T47D (cell line): ENCODE data around the gene KLF13.

Experiments used
- DNase-seq, 2 experiments: peaks; one replicate each; pipeline versions ENCODE4 v3.0.0 to v3.0.0-alpha.2; 2011 to 2012; ENCODE audit warnings: low read depth in 1 of 2, low spot score in 1 of 2
- JUND ChIP-seq: IDR thresholded peaks from 2 replicates; pipeline ENCODE4 v1.6.1; 2012; ENCODE audit warnings: low read depth
- in situ Hi-C: cut with HindIII; loops from 2 replicates; pipeline ENCODE4 v1.10.0; 2016; ENCODE audit warnings: low sequenced_read_pairs, low pct_unique_long_range_greater_than_20kb

KLF13 gene

DNA sequence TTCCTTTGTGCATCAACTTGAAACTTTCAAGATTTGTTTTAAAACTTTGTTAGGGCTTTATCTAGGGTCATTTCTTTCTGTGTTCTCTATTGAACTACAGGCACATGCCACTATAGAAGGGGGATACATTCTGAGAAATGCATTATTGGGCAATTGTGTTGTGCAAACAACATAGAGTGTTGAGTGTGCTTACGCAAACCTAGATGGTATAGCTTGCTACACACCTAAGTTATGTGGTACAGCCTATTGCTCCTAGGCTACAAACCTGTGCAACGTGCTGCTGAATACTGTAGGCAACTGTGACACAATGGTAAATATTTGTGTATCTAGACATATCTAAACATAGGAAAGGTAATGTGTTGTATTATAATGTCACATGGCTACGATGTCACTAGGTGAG is 33.0 kb upstream of the KLF13 start:
- DNase-seq = peak in 1 of 2 experiments; percentile 65
- TF ChIP-seq JUND = no peak
- in situ Hi-C loops = no loop called here

DNA sequence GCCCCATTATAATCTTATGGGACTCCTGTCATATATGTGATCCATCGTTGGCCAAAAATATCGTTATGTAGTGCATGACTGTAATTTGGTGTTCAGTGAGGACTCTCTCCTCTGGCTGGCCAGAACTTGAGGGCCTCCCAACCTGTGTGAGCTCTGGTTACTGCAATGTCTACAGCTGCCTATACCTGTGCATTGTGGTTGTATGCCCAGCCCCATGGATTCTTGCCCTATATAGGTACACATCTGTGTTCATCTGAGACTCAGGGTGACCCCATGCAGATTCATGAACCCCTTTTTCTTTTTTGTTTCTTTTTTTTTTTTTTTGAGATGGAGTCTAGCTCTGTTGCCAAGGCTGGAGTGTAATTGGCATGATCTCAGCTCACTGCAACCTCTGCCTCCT is 32.6 kb upstream of the KLF13 start:
- in situ Hi-C loops = no loop called here
- DNase-seq = no peak
- TF ChIP-seq JUND = no peak

GRCh38 chr15:31295658-31296057 is 31.0 kb upstream of the KLF13 start:
- TF ChIP-seq JUND = no peak
- DNase-seq = no peak
- in situ Hi-C loops = no loop called here

DNA sequence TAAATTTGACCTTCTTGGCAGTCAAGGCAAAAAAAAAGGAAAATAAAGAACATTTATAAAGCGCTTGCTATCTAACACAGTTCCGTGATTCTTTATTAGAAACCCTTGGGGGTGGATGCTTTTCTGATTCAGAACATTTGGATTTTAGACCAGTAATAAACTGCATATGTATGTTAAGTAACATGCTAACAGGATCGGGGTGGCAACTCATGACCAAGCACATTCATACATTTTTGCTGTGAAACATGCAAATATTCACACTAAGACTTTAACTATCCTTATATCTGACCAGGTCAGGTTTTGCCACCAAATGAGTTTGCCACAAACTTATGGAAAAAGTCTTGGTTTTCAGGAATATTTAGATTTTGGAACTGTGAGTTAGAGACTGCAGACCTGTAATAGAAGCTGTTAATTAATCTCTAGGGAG is 30.4 kb upstream of the KLF13 start:
- no peak for TF ChIP-seq JUND
- in situ Hi-C loops = no loop called here
- DNase-seq = no peak

- TF ChIP-seq JUND = no peak
- DNase-seq = peak in 1 of 2 experiments; percentile 77
- in situ Hi-C loops = no loop called here
Measured at GRCh38 chr15:31296646-31297574, 29.7 kb upstream of the KLF13 start.

DNA sequence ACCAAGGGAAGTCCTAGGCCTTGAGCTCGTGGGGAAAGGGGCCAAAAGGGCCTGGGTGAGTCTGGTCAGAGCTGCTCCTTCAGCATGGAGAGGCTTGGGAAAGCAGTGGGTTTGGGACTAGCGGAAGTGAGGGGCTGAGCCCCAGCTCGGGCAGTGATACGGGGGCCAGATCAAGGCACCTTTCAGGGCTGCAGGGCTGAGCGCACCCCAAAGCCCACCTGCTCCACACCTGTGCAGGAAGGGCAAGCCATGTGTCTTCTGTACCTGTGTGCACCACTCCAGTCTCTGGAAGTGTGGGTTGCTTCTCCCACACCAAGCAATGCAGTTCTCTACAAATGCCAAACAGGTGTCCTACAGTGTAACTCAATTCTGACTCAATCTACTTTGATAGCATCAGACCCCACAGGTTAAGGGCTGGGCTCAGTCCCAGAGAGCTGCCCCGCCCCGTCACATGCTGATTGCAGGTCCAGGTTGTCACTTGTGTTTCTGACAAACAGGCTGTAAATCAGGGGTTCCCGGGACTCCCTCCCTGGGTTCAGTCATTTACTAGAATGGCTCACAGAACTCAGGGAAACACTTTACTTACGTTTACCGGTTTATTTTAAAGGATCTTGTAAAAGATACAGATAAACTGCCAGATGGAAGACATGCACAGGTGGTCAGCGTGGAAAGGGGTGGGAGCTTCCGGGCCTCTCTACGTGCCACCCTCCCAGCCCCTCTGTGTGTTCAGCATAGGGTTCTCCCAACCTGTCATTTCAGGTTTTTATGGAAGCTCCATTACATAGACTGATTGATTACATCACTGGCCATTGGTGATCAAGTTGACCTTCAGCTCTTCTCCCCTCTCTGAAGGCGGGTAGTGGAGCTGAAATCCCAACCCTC is 28.8 kb upstream of the KLF13 start:
- in situ Hi-C loops = no loop called here
- DNase-seq = no peak
- TF ChIP-seq JUND = no peak

DNA sequence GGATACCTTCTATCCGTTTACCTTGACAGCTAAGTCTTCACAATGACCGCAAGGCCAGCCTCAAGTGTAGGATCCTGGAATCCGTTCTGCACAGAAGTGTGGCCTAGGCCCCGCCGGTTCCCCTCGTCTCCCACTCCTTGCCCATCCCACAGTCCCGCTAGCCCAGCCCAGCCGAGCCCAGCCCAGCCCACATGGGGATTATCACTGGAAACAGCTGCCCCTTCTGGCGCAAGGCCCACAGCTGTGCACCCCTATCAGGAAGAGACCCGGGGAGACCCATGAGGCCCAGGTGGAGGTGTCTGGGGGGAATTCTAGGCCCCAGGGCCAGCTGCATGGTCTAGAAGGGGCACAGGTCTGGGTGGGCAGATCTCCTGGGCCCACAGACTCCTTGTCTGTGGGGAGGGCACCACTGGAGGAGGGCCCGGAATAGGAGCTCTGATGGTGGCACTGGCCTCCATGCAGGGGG is 27.9 kb upstream of the KLF13 start:
- in situ Hi-C loops = no loop called here
- no peak for DNase-seq
- no peak for TF ChIP-seq JUND

DNA sequence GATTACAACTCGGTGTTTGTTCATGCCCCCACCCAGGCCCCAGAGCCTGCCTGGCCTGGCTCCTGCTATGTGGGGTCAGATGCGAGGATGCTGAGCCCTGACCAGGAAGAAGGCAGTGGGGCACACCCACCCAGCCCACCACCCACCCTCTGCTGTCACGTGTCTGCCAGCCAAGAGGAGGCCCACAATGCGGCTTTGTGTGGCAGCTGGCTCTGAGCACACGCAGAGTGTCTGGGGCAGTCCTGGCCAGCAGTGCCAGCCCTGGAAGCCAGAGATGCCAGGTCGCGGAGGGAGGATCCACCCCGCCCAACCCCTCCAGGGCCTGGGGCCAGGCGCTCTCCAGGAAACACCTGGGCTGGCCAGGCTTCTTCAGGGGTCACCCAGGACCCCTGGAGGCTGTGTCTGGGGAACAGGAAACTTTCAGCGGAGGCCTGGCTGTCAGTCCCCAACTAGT is 26.4 kb upstream of the KLF13 start:
- in situ Hi-C loops = no loop called here
- no peak for TF ChIP-seq JUND
- no peak for DNase-seq

GRCh38 chr15:31300981-31301672 is 25.5 kb upstream of the KLF13 start:
- no peak for DNase-seq
- no peak for TF ChIP-seq JUND
- in situ Hi-C loops = no loop called here

DNA sequence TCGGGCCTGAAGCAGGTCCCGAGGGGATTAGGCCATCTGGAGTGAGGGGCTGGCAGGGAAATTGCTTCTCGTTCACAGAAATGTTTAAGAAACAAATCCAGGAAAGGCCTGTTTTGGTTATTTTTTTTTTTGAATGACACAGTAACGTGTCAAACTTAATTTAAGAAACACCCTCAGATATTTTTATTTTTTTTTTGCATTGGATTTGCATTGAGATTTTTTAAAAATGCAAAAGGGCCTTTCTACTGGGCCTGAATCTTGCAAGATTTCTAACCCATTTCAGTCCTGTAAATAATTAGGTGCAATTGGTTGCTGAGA is 25.0 kb upstream of the KLF13 start:
- TF ChIP-seq JUND = no peak
- no peak for DNase-seq
- in situ Hi-C loops = no loop called here

- TF ChIP-seq JUND = no peak
- in situ Hi-C loops = no loop called here
- DNase-seq = no peak
Measured at GRCh38 chr15:31302029-31302657, 24.5 kb upstream of the KLF13 start.

- in situ Hi-C loops = no loop called here
- no peak for TF ChIP-seq JUND
- DNase-seq = no peak
Measured at GRCh38 chr15:31302778-31303725, 23.6 kb upstream of the KLF13 start.
